ENCODE results near the gene TRIM25.
"Not testable (repeated sequence)": the region's sequence is repeated elsewhere in the genome, so short reads cannot be mapped to it uniquely, and the experiment has no call there.

Gene TRIM25

DNA sequence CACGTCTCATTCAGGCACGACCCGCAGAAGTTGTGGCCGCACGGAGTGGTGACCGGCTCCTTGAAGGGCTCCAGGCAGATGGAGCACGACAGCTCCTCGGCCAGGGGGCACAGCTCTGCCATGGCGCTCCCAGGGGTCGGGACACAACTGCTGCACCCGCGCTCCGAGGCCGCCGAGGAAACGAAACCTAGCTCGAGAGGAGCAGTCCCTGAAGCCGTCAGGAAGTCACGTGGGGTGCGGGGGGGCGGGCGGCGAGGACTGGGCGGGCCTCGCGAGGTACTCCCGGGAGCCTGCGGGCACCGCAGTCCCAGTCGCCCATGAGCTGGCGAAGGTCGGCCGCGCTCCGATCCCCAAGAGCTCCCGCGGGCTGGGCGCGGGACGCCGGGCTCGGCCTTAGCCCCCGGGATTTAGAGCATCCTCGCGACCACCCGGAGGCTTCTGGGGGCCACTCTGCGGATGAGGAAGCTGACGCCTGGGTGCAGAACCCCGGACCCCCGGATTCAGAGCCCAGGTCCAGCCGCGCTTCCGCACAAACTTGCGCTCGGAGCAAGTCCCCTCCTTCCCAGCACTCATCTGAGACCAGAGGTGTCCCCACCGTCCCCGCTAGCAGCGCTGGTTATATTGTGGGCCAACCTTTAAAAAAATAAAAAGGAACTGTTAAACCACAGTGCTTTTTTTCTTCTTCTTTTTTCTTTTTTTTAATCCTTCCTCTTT, at the start of gene TRIM25:
TRIM25 (minus strand) TSS at position 183 of the 714 bp plus-strand sequence; CDS start at position 122, 61 bp downstream.
- peak; percentile 97 for DNase-seq (ENCODE audit: low spot score)

- DNase-seq (ENCODE audit: low spot score), result peak; percentile 86
Measured at GRCh38 chr17:56960596-56961538, 47.0 kb upstream of the TRIM25 start, which contains the start of gene COIL. Gene COIL, minus strand, starts transcription at chr17:56961050. Its CDS starts 31 bp downstream, at chr17:56961019.

- DNase-seq (ENCODE audit: low spot score), result no peak
Measured at GRCh38 chr17:56956992-56957391, 43.1 kb upstream of the TRIM25 start.

GRCh38 chr17:56949595-56949994, 35.7 kb upstream of the TRIM25 start:
- DNase-seq (ENCODE audit: low spot score), result no peak

- no peak for DNase-seq (ENCODE audit: low spot score)
Measured at GRCh38 chr17:56948491-56948890, 34.6 kb upstream of the TRIM25 start.

GRCh38 chr17:56947741-56948140, 33.9 kb upstream of the TRIM25 start:
- DNase-seq (ENCODE audit: low spot score), result no peak

DNA sequence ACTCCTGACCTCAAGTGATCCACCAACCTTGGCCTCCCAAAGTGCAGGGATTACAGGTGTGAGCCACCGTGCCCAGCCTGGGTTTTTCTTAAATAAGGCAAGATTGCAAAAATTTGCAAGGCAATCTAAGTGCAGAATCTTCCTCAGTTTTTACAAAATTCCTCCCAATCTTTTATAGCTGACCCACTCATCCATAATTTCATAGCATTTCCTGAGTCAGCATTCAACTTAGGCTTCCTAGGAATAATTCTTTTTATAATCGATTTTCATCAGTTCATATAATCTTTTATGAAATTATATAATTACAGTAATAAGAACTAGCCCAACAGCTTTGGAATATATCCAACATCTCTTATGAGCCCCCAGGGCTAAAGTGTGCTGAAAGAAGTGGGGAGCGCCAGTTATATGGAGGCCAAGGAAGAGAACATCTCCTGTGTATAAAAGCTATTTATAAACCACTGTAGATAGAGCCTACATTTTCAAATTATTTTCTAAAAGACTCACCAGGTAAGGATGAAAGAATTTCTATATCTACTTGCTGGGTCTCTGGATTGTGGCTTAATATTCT, 32.2 kb upstream of the TRIM25 start:
- no peak for DNase-seq (ENCODE audit: low spot score)

DNA sequence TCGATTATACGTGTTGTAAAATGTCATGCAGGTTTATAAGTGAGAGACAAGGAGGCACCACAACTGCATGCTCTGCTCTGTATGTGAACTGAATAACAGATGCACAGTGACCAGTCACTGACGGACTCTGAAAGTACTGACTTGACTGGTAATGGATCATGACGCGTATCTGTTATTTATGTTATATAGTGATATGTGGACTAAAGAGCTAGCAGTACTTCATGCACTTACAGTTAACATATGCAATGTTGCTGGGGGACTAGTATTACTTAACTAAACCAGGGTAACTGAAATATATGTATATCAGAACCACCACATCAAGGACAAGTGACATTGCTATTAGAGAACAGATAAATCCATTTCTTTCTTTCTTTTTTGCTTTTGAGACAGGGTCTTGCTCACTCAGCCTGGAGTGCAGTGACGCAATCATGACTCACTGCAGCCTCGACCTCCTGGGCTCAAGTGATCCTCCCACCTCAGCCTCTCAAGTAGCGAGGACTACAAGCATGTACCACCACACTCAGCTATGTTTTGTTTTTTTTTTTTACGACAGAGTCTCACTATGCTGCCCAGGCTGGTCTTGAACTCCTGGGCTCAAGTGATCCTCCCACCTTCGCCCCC, 29.8 kb upstream of the TRIM25 start:
- no peak for DNase-seq (ENCODE audit: low spot score)

DNA sequence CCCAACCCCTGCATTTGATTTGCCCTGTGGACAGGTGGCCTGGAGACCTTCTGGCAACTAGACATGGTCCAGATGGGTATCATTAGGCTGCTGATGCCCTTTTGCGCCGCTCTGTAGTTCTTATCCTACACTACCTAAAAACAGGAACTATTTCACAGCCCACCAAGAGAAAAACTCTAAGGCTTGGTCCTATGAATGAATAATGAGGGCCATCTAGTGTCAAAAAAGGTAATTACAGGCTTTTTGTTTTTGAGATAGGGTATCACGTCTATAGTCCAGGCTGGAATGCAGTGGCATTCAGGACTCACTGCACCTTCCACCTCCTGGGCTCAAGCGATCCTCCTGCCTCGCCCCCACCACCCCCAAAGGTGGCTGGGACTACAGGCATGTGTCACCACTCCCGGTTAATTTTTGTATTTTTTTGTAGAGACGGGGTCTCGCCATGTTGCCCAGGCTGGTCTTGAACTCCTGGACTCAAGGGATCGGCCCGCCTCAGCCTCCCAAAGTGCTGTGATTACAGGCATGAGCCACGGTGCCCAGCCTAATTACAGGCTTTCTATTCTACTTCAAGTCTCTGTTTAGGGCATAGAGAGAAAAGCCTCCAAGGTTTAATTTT, 26.1 kb upstream of the TRIM25 start:
- DNase-seq (ENCODE audit: low spot score), result peak; percentile 52

DNA sequence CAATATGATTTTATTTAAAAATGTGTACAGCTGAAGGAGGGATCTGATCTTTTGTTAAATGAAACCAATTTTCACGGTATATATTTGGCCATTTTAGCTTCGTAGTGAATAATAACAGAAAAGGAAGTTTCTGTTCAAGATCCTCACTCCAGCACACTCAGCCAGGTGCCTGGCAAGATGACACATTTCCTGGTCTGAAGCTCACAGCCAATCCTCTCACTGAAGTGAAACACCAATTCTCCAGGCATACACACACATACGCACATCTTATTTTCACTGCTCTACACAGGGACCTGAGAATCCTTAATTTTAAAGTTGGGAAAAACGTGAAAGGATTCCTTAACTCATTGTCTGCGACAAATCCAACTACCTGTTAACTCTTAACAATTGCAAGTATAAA, 24.4 kb upstream of the TRIM25 start:
- not testable (repeated sequence) for DNase-seq (ENCODE audit: low spot score)

DNA sequence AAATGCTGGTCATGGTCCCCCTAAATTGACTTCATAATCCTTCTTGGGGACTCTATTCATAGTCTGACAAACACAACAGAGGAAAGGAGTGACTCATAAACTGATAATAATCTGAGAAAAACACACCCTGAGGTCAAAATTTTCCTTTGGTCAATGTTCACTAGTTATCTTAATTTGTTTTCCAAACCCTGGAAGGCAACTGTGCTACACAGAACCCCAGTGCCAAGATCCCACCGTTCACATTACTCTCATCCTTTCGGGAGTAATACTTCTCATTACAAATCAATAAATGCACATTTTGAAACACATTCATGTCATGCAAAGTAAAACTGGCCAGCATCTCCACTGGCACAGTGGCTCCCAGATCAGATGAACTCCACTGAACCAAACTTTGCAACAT, 23.8 kb upstream of the TRIM25 start:
- DNase-seq (ENCODE audit: low spot score), result no peak

DNA sequence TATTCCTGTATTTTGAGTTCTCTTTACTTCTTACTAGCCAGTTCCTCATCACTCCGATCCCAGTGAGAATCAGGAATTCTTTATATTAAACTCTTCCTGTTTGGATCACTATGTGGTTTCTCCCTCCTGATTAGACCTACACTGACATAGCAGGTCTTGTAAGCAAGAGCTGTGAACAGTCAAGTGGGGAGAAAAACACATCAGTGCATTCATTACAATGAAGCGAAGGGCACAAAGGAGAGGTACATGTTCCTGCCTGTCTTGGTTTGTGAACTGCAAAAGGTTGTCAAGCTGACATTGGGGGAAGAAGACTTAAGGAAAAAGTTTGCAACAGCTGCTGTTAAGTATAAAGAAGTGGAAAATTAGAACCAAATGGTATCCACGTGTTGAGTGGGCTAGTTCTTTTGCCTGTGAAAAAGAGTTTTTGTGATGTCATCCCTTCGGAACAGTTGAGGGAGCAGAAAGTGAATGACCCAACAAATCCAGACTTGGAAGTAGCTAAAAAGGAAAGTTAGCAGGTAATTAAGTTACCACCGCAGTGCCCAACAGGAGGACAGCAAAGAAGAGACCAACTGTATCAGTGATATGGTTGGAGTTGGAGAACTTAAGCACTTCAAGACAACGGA, 23.0 kb upstream of the TRIM25 start:
- no peak for DNase-seq (ENCODE audit: low spot score)

DNA sequence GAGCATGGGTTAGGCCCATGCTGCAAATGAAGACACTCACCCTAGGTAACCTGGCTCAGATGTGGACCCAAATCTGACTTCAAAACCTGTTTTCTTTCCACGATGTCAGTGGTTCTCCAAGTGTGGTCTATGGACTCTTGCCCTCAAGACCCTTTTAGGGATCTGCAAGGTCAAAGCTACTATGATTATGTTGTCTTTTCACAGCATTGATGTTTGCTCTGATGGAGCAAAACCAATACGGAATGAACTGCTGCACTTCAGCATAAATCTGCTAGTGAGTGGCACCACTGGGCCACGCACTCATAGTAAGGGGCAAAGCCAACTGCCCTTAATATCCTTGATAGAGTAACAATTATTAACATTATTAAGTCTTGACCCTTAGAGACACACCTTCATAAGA, 21.6 kb upstream of the TRIM25 start:
- DNase-seq (ENCODE audit: low spot score), result no peak

DNA sequence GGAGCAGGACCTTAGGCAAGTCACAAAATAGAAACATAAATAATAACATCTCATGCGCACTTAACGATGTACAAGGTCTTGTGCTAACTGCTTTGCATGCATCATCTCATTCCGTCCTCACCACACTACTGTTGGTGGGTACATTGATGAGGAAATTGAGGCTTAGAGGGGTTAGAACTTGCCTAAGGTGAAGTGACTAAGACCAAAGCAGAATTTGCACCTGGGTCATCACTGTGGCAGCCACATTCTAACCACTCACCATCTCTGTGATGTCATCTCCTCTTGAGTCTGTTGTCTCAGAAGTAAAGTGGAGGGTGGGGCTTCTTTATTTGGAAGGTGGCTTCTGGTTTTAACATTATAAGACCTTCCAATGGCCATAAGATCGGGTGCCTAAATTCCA, 20.4 kb upstream of the TRIM25 start:
- no peak for DNase-seq (ENCODE audit: low spot score)

GRCh38 chr17:56933868-56934267, 20.0 kb upstream of the TRIM25 start:
- no peak for DNase-seq (ENCODE audit: low spot score)

DNA sequence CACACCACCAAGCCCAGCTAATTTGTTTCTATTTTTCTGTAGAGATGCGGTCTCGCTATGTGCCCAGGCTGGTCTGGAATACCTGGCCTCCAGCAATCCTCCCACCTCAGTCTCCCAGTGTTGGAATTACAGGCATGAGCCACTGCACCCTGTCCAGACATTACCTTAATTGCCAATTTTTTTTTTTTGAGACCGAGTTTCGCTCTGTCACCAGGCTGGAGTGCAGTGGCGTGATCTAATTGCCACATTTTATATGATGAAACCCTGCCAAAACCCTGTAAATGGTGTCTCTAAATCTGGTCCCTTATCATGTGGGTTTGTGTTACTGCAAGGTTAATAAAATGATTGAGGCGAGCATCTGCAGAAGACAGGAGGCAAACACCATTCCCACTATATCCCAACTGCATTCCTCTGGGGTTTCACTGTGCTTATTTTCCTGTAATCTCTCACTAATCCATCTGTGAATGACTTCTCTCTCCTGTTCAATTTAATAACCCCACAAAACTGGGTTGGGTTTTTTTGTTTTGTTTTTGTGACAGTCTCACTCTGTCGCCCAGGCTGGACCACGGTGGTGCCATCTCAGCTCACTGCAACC, 19.4 kb upstream of the TRIM25 start:
- no peak for DNase-seq (ENCODE audit: low spot score)

GRCh38 chr17:56930739-56931337, 17.0 kb upstream of the TRIM25 start:
- DNase-seq (ENCODE audit: low spot score), result no peak

DNA sequence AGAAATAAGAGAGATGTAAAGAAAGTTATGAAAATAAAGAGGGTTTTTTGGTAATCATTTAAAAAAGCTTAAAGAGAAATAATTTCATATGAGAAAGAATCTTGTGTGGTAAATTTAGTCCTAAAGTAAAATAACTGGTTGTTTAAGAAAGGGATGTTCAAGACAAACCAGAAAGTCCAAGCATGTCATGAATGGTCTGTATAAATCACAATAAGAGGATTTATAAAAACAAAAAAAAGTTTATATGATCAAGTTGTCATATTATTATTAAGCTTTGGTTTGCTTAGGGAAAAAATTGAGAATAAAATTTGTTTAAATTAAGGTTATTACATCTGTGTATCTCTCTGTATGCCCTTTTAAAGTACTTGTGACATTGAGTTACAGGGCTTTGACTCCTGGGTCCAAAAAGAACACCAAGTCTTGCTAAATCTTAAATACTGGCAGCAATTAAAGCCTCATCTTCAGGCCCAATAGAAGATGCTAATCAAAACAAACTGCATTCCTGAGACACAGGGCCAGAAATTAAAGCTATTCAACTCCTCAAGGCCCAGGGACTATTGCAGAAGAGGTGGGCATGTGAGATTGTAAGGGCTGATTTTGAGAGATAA, 15.6 kb upstream of the TRIM25 start:
- DNase-seq (ENCODE audit: low spot score), result no peak

GRCh38 chr17:56928586-56928985, 14.7 kb upstream of the TRIM25 start:
- DNase-seq (ENCODE audit: low spot score), result no peak

DNA sequence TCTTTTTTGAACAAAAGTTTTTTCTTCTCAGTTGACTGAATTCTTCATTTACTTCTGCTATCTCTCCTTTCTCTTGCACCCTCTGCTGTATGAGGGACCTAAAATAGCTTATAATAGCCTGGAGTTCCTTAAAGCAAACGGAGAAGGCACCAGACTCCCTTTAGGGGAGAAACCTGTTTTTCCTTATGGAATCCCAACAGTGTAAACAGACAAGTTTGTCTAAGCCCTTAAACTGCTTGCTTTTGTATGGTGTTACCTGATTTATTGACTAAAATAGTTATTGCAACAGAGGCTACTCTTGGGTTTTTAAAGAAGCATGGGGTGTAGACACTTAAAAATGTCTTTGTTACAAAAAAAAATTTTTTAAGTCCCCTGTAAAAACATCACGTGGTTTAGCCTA, 12.9 kb upstream of the TRIM25 start:
- DNase-seq (ENCODE audit: low spot score), result no peak
